C1 segment of cervical spinal cord (tissue), 14 donors: ENCODE results near the gene FRMD1.

ENCODE experiments used
- DNase-seq, 14 donors: peaks; one replicate each; lab custom pipeline; 2025; lab: John Stamatoyannopoulos, UW

The FRMD1 gene

GRCh38 chr6:168005796-168006195, 73.2 kb downstream of the FRMD1 start:
- no peak for DNase-seq

GRCh38 chr6:168004945-168005344, 74.1 kb downstream of the FRMD1 start:
- no peak for DNase-seq

- DNase-seq = no peak
Measured at GRCh38 chr6:168004023-168004422, 75.0 kb downstream of the FRMD1 start.
